GM19238 (cell line): Measurements from ENCODE around the gene KANK3.
"Not testable (repeated sequence)": the region's sequence is repeated elsewhere in the genome, so short reads cannot be mapped to it uniquely, and the experiment has no call there.

Source experiments
- DNase-seq: peaks from one replicate; pipeline ENCODE4 v3.0.0; 2011; ENCODE audit warnings: low spot score; ENCODE audit not compliant: insufficient read length

KANK3 gene

DNA sequence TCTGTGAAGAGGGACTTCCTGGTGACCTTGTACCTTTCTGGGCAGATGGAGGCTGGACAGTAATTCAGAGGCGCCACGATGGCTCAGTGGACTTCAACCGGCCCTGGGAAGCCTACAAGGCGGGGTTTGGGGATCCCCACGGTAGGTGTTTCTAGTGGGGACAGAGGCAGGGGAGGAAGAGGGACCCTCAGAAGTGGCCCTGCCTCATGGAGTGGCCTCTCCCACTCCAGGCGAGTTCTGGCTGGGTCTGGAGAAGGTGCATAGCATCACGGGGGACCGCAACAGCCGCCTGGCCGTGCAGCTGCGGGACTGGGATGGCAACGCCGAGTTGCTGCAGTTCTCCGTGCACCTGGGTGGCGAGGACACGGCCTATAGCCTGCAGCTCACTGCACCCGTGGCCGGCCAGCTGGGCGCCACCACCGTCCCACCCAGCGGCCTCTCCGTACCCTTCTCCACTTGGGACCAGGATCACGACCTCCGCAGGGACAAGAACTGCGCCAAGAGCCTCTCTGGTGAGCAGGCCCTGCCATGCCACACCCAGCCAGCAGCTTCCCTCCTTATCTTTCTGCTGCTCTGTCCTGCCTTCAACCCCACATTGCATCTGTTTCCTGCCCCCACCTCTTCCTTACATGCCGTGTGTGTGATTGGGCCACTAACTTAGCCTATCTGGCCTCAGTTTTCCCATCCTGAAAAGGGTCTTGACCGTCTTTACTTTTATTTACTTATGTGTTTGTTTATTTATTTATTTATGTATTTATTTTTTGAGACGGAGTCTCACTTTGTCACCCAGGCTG, 28.1 kb upstream of the KANK3 start:
- DNase-seq = no peak

- no peak for DNase-seq
Observed at GRCh38 chr19:8370176-8371010, 27.3 kb upstream of the KANK3 start.

DNA sequence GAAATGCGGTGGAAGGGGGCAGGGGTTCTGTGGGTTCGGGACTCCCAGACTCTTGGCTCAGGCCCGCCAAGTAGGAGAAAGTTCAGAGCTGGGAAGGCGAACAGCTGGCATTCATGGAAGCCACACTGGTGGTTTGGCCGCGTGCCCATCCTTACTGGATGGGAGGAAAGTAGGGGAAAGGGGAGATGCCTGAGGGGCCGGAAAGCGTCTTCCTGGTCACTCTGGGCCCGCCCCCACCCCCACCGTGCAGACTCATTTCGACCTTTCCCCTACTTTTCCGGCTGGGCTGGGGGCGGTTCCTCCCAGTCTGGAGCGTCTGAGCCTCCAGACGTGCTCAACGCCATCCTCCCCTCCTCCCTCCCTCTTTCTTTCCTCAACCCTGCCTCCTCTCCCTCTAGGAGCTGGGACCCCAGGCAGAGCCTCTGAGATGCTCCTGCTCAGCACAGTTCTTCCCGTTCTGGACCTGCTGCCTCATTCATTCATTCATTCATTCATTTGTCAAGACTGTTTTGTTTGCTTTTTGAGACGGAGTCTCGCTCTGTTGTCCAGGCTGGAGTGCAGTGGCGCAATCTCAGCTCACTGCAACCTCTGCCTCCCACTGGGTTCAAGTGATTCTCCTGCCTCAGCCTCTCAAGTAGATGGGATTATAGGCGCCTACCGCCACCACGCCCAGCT, 24.4 kb upstream of the KANK3 start:
- DNase-seq = no peak

GRCh38 chr19:8366961-8367326, 23.9 kb upstream of the KANK3 start:
- no peak for DNase-seq

DNA sequence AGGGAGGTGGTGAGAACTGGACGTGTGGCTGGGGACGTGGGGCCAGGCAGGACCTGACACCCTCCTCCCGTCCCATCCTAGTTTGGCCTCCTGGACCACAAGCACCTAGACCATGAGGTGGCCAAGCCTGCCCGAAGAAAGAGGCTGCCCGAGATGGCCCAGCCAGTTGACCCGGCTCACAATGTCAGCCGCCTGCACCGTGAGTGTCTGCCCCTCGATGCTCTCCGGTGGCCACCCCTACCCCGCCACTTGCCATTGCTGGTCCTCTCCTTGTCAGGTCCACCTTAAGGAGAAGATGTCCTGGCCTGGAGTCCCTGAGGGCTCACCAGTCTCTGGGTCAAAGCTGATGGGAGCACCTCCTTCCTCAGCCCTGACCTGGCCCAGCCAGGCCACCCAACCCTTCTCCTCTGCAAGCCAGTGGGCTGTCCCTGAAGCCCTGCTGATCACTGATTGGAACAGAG, 23.1 kb upstream of the KANK3 start:
- DNase-seq = no peak

DNA sequence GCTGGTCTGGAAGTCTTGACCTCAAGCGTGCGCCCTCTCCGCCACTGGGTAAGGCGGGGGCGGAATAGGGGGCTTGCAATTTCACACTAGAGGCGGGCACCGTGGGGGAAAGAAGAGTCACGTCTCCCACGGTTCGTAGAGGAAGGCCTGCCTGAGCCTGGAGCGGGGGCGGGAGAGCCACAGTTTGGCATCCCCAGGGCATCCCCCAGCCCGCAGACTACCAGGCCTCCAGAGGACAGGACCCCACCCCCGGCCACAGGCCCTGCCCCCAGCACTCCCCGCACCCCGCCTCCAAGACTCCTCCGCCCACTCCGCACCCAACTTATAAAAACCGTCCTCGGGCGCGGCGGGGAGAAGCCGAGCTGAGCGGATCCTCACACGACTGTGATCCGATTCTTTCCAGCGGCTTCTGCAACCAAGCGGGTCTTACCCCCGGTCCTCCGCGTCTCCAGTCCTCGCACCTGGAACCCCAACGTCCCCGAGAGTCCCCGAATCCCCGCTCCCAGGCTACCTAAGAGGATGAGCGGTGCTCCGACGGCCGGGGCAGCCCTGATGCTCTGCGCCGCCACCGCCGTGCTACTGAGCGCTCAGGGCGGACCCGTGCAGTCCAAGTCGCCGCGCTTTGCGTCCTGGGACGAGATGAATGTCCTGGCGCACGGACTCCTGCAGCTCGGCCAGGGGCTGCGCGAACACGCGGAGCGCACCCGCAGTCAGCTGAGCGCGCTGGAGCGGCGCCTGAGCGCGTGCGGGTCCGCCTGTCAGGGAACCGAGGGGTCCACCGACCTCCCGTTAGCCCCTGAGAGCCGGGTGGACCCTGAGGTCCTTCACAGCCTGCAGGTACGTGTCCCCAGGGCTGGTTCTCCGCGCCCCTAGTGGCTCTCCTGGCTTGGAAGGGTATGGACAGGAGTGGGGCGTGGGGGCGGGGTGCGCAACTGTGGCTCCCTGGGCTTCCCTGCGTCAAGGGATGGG, 21.0 kb upstream of the KANK3 start, which contains the start of gene ANGPTL4:
Gene ANGPTL4, plus strand, starts transcription at position 353 of the 969 bp plus-strand sequence. Its CDS starts 167 bp downstream, at position 520.
- no peak for DNase-seq

GRCh38 chr19:8361921-8362793, 19.1 kb upstream of the KANK3 start:
- no peak for DNase-seq

DNA sequence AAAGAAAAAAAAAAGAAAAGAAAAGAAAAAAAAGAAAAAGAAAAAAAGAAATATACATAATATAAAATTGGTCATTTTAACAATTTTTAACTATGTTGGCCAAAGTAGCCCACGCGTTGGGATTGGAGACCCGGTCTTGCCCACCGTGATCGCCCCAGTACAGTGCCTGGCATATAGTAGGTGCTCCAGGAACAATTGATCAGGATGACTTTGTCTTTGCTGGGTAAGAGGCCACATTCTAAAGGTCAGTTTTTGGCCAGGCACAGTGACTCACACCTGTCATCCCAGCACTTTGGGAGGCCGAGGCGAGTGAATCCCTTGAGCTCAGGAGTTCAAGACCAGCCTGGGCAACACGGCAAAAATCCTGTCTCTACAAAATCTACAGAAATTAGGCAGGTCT, 17.1 kb upstream of the KANK3 start:
- no peak for DNase-seq

GRCh38 chr19:8358948-8359347, 15.9 kb upstream of the KANK3 start:
- no peak for DNase-seq

DNA sequence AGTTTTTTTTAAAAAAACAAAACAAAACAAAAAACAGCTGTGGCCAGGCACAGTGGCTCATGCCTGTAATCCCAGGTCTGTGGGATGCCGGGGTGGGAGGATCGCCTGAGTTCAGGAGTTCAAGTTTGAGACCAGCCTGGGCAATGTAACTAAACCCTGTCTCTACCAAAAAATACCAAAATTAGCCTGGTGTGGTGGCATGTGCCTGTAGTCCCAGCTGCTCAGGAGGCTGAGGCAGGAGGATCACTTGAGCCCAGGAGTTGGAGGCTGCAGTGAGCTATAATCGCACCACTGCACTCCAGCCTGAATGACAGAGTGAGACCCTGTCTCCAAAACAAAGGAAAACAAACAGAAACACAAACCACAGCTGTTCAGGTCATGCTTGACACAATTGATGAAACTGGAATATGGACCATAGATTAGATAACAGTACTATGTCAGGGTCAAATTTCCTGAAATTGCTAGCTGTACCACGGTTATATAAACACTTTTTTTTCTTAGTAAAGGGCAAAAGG, 14.0 kb upstream of the KANK3 start:
- DNase-seq = no peak

DNA sequence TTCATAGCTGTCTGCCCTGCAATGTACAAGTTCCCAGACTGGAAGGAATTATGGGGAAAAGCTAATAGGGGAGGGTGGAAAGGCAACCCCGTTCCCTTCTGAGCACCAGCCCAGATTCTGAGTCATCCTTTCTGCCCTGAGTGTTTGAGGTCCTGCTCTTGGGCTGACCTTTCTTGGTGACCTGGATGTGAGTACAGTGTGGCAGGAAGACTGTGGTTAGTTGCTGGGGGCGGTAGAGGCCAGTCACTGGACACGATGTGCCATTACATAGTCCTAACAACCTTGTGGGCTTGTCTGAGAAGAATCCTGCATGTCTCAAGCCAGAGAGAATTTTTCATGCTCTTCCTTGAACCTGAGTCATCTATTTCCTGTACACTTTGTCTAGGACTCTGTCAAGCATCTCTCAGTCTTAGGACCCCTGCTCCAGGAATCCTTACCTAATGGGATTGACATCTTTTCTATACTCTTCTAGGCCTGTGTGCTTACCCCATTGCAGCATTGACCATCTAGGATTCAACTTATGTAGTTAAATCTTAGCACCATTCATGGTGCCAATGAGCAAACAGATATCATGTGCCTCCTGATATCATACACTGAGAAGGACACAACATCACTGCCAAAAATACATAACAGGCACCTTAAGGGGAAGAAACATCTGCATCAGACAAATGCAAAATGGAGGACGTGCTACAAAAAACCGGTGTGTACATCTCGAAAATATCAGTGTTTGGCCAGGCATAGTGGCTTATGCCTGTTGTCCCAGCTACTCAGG, 12.8 kb upstream of the KANK3 start:
- DNase-seq = no peak

DNA sequence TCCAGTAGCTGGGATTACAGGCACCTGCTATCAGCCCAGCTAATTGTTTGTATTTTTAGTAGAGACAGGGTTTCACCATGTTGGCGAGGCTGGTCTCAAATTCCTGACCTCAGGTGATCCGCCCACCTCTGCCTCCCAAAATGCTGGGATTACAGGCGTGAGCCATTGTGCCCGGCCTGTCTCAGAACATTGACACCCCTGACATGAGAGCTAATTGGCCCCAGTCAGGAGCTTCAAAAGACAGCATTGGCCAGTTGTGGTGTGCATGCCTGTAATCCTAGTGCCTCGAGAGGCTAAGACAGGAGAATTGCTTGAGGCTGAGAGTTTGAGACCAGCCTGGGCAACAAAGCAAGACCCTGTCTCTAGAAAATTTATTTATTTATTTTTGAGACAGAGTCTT, 9.8 kb upstream of the KANK3 start:
- not testable (repeated sequence) for DNase-seq

GRCh38 chr19:8352134-8352827, 9.2 kb upstream of the KANK3 start:
- no peak for DNase-seq

DNA sequence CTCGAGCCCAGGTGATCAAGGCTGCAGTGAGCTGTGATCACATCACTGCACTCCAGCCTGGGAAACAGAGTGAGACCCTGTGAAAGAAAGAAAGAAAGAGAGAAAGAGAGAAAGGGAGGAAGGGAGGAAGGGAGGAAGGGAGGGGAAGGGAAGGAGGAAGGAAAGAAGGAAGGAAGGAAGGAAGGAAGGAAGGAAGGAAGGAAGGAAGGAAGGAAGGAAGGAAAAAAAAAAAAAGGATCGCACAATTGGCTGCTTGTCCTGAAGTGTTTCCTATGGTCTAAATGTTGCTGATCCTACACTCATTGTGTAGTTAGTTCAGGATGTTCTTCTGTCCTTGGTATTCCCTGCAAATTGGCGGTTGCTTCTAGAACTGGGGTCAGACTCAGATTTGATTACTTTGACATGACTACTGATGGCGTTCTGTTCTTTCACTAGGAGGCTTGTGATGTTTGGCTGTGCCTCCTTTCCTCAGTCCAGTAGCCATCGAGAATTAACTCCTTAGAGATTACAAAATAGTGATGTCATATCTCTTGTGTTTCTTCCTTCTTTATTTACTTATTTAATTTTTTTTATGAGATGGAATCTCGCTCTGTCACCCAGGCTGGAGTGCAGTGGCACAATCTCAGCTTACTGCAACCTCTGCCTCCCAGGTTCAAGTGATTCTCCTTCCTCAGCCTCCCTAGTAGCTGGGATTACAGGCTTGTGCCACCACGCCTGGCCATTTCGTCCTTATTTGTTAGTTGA, 6.7 kb upstream of the KANK3 start:
- not testable (repeated sequence) for DNase-seq

DNA sequence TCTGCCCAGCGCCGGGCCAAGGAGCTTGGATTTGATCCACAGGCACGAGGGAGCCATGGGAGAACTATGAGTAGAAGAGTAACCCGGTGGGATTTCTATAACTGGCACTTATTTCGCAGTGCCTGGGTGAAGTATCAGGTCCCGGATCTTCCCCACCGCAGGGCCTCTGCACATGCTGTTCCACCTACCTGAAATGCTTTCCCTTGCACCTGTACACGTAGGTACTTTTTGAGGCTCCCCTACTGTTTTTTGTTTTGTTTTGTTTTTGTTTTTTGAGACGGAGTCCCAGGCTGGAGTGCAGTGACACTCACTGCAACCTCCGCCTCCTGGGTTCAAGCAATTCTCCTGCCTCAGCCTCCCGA, 402 bp upstream of the KANK3 start:
- DNase-seq = no peak

GRCh38 chr19:8342316-8342683, 762 bp downstream of the KANK3 start:
- DNase-seq = no peak

GRCh38 chr19:8341504-8341903, 1.6 kb downstream of the KANK3 start:
- DNase-seq = not testable (repeated sequence)
